ENCODE results near the gene RBPJL.
A peak's percentile ranks its signal among the peaks of the same experiment; 100 is the strongest.

The RBPJL gene

GRCh38 chr20:45363611-45364492 is 57.2 kb downstream of the RBPJL start:
- H3K4me3 ChIP-seq (ENCODE audit: control insufficient read depth, low read depth, low read length): peak overlapping the region; percentile 86
- DNase-seq (ENCODE audit: low read depth): no peak
- TF ChIP-seq, protein P1, sequence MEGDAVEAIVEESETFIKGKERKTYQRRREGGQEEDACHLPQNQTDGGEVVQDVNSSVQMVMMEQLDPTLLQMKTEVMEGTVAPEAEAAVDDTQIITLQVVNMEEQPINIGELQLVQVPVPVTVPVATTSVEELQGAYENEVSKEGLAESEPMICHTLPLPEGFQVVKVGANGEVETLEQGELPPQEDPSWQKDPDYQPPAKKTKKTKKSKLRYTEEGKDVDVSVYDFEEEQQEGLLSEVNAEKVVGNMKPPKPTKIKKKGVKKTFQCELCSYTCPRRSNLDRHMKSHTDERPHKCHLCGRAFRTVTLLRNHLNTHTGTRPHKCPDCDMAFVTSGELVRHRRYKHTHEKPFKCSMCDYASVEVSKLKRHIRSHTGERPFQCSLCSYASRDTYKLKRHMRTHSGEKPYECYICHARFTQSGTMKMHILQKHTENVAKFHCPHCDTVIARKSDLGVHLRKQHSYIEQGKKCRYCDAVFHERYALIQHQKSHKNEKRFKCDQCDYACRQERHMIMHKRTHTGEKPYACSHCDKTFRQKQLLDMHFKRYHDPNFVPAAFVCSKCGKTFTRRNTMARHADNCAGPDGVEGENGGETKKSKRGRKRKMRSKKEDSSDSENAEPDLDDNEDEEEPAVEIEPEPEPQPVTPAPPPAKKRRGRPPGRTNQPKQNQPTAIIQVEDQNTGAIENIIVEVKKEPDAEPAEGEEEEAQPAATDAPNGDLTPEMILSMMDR (conservative IDR thresholded peaks at IDR 0.05; ENCODE audit: control insufficient read depth, insufficient read depth, low read depth, low read length): no peak

DNA sequence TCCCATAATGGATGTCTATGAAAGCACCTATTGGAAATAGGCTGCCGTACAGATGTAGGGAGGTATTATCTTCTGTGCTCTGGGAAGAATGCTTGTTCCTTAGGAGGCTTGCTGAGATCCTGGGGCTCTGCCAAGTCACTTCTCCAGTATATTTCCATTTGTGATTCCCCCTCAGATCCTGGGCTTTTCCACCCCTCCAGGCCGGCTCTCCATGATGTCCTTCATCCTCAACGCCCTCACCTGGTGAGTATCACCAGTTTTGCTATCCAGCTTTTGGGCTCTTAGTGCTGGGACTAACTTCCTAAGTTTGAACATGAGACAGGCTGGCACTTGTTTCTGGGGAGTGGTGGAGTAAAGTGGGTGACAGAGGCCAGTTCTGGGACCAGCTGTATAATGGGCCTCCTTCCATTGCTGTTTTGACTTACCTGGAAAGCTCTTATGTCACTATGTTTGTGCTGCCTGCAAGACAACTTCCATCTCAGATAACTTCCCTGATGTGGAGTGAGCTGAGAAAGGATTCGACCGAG is 58.9 kb downstream of the RBPJL start:
- no peak overlapping the region for H3K4me3 ChIP-seq (ENCODE audit: control insufficient read depth, low read depth, low read length)
- DNase-seq (ENCODE audit: low read depth): no peak
- TF ChIP-seq, protein P1 (conservative IDR thresholded peaks at IDR 0.05; ENCODE audit: control insufficient read depth, insufficient read depth, low read depth, low read length): no peak

DNA sequence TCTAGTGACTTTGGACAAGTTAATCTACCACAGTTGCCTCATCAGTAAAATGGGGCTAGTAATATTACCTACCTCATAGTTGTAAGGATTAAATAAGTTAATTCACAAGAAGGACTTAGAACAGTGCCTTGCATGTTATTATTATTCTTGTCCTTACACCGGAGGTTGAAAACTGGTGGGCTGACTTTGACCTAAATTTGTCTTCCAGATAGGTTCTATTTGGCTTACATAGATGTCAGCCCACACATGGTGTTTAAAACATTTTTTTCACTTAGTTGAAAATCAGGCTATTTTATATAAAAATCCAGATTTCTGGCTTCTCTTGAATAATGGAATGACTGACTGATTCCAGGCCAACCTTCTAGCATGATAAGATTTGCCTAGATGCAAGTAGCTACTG is 59.6 kb downstream of the RBPJL start:
- H3K4me3 ChIP-seq (ENCODE audit: control insufficient read depth, low read depth, low read length): no peak overlapping the region
- TF ChIP-seq, protein P1 (conservative IDR thresholded peaks at IDR 0.05; ENCODE audit: control insufficient read depth, insufficient read depth, low read depth, low read length): no peak
- DNase-seq (ENCODE audit: low read depth): no peak

- TF ChIP-seq, protein P1 (conservative IDR thresholded peaks at IDR 0.05; ENCODE audit: control insufficient read depth, insufficient read depth, low read depth, low read length): no peak
- no peak for DNase-seq (ENCODE audit: low read depth)
- H3K4me3 ChIP-seq (ENCODE audit: control insufficient read depth, low read depth, low read length): no peak overlapping the region
Measured at GRCh38 chr20:45366631-45367030, 60.0 kb downstream of the RBPJL start.

GRCh38 chr20:45367126-45367525 is 60.5 kb downstream of the RBPJL start:
- H3K4me3 ChIP-seq (ENCODE audit: control insufficient read depth, low read depth, low read length): no peak overlapping the region
- TF ChIP-seq, protein P1 (conservative IDR thresholded peaks at IDR 0.05; ENCODE audit: control insufficient read depth, insufficient read depth, low read depth, low read length): no peak
- DNase-seq (ENCODE audit: low read depth): no peak
